Erythroblast (primary cell): ENCODE data around the gene CFAP92.

Experiments used
- GATA1 ChIP-seq: IDR thresholded peaks from 2 replicates; pipeline ENCODE4 v1.6.1; 2011; ENCODE audit warnings: low read depth, mild to moderate bottlenecking, control low read depth, low read length, moderate library complexity
- POLR2A ChIP-seq: IDR thresholded peaks from 2 replicates; pipeline ENCODE4 v1.6.1; 2011; ENCODE audit warnings: mild to moderate bottlenecking, low read length

- no peak for TF ChIP-seq POLR2A
- no peak for TF ChIP-seq GATA1
Measured at GRCh38 chr3:129040039-129040336, 46.1 kb upstream of the CFAP92 start.
